SK-N-SH treated with all-trans-retinoic acid at 6 μM for 48 hours (cell line): Measurements from ENCODE around the gene NOXA1.

ENCODE experiments used
- ATAC-seq: fragments of 200-7000 bp; cut with Tn5 transposase; 3 replicates; pipeline ENCODE4 v1.9.1; 2020; ENCODE audit warnings: mild to moderate bottlenecking, moderate library complexity
- ARNTL ChIP-seq: fragments of 450-650 bp; formaldehyde crosslinking; IDR thresholded peaks from 2 replicates; pipeline ENCODE4 v1.5.0; 2020; ENCODE audit warnings: low read depth, mild to moderate bottlenecking, moderate library complexity, borderline replicate concordance
- CSDC2 ChIP-seq: fragments of 250-450 bp; sonication (Bioruptor Pico); IDR thresholded peaks from 2 replicates; pipeline ENCODE4 v1.5.0; 2020; ENCODE audit warnings: mild to moderate bottlenecking, moderate library complexity
- ESRRG ChIP-seq: fragments of 250-450 bp; sonication (Bioruptor Pico); IDR thresholded peaks from 2 replicates; pipeline ENCODE4 v1.6.1; 2021; ENCODE audit warnings: mild to moderate bottlenecking
- ISL1 ChIP-seq: fragments of 250-450 bp; sonication (Bioruptor Pico); IDR thresholded peaks from 2 replicates; pipeline ENCODE4 v2.1.2; 2022; ENCODE audit warnings: mild to moderate bottlenecking, moderate library complexity
- OSR1 ChIP-seq: fragments of 250-450 bp; sonication (Bioruptor Pico); IDR thresholded peaks from 2 replicates; pipeline ENCODE4 v1.8.0; 2022; ENCODE audit warnings: moderate library complexity, mild to moderate bottlenecking, inconsistent platforms
- PPARA ChIP-seq: fragments of 250-450 bp; sonication (Bioruptor Pico); IDR thresholded peaks from 2 replicates; pipeline ENCODE4 v1.5.0; 2020; ENCODE audit warnings: mild to moderate bottlenecking, borderline replicate concordance
- RARB ChIP-seq: fragments of 250-450 bp; sonication (Bioruptor Pico); IDR thresholded peaks from 2 replicates; pipeline ENCODE4 v1.8.0; 2021; ENCODE audit warnings: mild to moderate bottlenecking, moderate library complexity
- SNAI2 ChIP-seq: fragments of 250-450 bp; sonication (Bioruptor Pico); IDR thresholded peaks from 2 replicates; pipeline ENCODE4 v1.5.0; 2020; ENCODE audit warnings: mild to moderate bottlenecking, moderate library complexity
- TCF4 ChIP-seq: fragments of 250-450 bp; sonication (Bioruptor Pico); IDR thresholded peaks from 2 replicates; pipeline ENCODE4 v1.8.0; 2021; ENCODE audit warnings: mild to moderate bottlenecking, moderate library complexity, borderline replicate concordance
- TOX ChIP-seq: fragments of 250-450 bp; sonication (Bioruptor Pico); IDR thresholded peaks from 2 replicates; pipeline ENCODE4 v1.8.0; 2021; ENCODE audit warnings: mild to moderate bottlenecking, moderate library complexity, borderline replicate concordance
- ZC3H10 ChIP-seq: fragments of 250-450 bp; sonication (Bioruptor Pico); IDR thresholded peaks from 2 replicates; pipeline ENCODE4 v1.5.1; 2021; ENCODE audit warnings: mild to moderate bottlenecking, moderate library complexity
- ZFP3 ChIP-seq: fragments of 250-450 bp; sonication (Bioruptor Pico); IDR thresholded peaks from 2 replicates; pipeline ENCODE4 v1.5.0; 2020; ENCODE audit warnings: mild to moderate bottlenecking, moderate library complexity
- ZNF565 ChIP-seq: fragments of 450-650 bp; formaldehyde crosslinking; conservative IDR thresholded peaks from 2 replicates; pipeline ENCODE4 v1.5.0; 2020; ENCODE audit warnings: low read depth, mild to moderate bottlenecking, moderate library complexity
- ZNF70 ChIP-seq: fragments of 450-650 bp; formaldehyde crosslinking; IDR thresholded peaks from 2 replicates; pipeline ENCODE4 v1.5.0; 2020; ENCODE audit warnings: mild to moderate bottlenecking, moderate library complexity
- ZNF8 ChIP-seq: fragments of 450-650 bp; formaldehyde crosslinking; IDR thresholded peaks from 2 replicates; pipeline ENCODE4 v1.5.0; 2020; ENCODE audit warnings: mild to moderate bottlenecking, moderate library complexity
- TF ChIP-seq, protein P1 (sequence below): fragments of 250-450 bp; sonication (Bioruptor Pico); IDR thresholded peaks from 2 replicates; pipeline ENCODE4 v1.5.0; 2020; ENCODE audit warnings: mild to moderate bottlenecking, moderate library complexity
- TF ChIP-seq, protein P2 (sequence below): fragments of 250-450 bp; sonication (Bioruptor Pico); IDR thresholded peaks from 2 replicates; pipeline ENCODE4 v1.8.0; 2020; ENCODE audit warnings: mild to moderate bottlenecking, moderate library complexity, borderline replicate concordance
- TF ChIP-seq, protein P3 (sequence below): fragments of 250-450 bp; sonication (Bioruptor Pico); IDR thresholded peaks from 2 replicates; pipeline ENCODE4 v1.8.0; 2021; ENCODE audit warnings: low read depth, mild to moderate bottlenecking, moderate library complexity, borderline replicate concordance
- TF ChIP-seq, protein P4 (sequence below): fragments of 250-450 bp; sonication (Bioruptor Pico); IDR thresholded peaks from 2 replicates; pipeline ENCODE4 v1.5.1; 2020; ENCODE audit warnings: low read depth, mild to moderate bottlenecking, moderate library complexity

The NOXA1 gene

DNA sequence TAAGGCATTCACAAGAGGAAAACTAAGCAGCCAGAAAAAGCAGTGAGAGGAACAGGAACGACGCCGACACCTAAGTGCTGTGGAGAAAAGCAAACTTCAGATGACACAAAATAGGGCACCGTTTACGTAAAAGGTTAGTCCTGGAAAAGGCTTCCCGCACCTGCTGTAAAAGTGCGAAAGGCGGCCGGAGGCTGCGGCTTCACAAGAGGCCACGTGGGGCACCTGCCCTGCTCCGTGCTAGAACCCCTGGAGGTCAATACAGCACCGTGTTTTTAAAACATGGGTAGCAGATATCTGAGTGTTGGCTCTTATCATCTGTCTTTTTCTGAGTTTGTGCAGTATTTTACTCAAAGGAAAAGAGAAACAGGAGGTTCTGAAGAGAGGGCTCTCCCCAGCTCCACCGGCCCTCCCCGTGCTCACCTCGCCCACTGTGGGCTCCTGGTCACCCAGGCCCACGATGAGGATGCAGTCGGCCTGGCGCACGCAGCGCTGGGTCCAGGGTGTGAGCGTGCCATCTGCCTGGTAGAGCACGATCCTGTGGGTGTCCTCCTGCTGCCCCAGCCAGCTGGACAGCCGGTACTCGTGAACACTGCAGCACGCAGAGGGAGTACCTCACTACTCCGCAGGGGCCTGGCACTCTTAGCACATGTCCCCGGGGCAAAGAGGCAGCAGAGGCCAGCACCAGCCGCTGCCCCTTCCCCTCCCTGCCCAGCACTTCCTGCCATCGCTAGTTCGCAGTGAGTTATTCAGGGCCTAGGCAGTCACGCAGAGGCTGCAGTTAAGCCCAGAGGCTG, 56.9 kb downstream of the NOXA1 start:
- no peak; the same call in 2 of the 3 replicates for ATAC-seq
- TF ChIP-seq, protein P1, sequence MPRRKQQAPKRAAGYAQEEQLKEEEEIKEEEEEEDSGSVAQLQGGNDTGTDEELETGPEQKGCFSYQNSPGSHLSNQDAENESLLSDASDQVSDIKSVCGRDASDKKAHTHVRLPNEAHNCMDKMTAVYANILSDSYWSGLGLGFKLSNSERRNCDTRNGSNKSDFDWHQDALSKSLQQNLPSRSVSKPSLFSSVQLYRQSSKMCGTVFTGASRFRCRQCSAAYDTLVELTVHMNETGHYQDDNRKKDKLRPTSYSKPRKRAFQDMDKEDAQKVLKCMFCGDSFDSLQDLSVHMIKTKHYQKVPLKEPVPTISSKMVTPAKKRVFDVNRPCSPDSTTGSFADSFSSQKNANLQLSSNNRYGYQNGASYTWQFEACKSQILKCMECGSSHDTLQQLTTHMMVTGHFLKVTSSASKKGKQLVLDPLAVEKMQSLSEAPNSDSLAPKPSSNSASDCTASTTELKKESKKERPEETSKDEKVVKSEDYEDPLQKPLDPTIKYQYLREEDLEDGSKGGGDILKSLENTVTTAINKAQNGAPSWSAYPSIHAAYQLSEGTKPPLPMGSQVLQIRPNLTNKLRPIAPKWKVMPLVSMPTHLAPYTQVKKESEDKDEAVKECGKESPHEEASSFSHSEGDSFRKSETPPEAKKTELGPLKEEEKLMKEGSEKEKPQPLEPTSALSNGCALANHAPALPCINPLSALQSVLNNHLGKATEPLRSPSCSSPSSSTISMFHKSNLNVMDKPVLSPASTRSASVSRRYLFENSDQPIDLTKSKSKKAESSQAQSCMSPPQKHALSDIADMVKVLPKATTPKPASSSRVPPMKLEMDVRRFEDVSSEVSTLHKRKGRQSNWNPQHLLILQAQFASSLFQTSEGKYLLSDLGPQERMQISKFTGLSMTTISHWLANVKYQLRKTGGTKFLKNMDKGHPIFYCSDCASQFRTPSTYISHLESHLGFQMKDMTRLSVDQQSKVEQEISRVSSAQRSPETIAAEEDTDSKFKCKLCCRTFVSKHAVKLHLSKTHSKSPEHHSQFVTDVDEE (CRISPR knock-in tag): no peak
- no peak for TF ChIP-seq ISL1
- TF ChIP-seq ZC3H10 (CRISPR knock-in tag): no peak
- no peak for TF ChIP-seq PPARA (CRISPR knock-in tag)
- no peak for TF ChIP-seq RARB (CRISPR knock-in tag)
- TF ChIP-seq OSR1 (CRISPR knock-in tag): no peak
- TF ChIP-seq, protein P2, sequence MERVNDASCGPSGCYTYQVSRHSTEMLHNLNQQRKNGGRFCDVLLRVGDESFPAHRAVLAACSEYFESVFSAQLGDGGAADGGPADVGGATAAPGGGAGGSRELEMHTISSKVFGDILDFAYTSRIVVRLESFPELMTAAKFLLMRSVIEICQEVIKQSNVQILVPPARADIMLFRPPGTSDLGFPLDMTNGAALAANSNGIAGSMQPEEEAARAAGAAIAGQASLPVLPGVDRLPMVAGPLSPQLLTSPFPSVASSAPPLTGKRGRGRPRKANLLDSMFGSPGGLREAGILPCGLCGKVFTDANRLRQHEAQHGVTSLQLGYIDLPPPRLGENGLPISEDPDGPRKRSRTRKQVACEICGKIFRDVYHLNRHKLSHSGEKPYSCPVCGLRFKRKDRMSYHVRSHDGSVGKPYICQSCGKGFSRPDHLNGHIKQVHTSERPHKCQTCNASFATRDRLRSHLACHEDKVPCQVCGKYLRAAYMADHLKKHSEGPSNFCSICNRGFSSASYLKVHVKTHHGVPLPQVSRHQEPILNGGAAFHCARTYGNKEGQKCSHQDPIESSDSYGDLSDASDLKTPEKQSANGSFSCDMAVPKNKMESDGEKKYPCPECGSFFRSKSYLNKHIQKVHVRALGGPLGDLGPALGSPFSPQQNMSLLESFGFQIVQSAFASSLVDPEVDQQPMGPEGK: no peak
- TF ChIP-seq TCF4 (CRISPR knock-in tag): no peak
- TF ChIP-seq ESRRG: no peak
- TF ChIP-seq, protein P3, sequence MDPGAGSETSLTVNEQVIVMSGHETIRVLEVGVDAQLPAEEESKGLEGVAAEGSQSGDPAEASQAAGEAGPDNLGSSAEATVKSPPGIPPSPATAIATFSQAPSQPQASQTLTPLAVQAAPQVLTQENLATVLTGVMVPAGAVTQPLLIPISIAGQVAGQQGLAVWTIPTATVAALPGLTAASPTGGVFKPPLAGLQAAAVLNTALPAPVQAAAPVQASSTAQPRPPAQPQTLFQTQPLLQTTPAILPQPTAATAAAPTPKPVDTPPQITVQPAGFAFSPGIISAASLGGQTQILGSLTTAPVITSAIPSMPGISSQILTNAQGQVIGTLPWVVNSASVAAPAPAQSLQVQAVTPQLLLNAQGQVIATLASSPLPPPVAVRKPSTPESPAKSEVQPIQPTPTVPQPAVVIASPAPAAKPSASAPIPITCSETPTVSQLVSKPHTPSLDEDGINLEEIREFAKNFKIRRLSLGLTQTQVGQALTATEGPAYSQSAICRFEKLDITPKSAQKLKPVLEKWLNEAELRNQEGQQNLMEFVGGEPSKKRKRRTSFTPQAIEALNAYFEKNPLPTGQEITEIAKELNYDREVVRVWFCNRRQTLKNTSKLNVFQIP (CRISPR knock-in tag): no peak
- no peak for TF ChIP-seq TOX (CRISPR knock-in tag)
- no peak for TF ChIP-seq CSDC2
- no peak for TF ChIP-seq ZNF565
- no peak for TF ChIP-seq ZNF8 (CRISPR knock-in tag)

DNA sequence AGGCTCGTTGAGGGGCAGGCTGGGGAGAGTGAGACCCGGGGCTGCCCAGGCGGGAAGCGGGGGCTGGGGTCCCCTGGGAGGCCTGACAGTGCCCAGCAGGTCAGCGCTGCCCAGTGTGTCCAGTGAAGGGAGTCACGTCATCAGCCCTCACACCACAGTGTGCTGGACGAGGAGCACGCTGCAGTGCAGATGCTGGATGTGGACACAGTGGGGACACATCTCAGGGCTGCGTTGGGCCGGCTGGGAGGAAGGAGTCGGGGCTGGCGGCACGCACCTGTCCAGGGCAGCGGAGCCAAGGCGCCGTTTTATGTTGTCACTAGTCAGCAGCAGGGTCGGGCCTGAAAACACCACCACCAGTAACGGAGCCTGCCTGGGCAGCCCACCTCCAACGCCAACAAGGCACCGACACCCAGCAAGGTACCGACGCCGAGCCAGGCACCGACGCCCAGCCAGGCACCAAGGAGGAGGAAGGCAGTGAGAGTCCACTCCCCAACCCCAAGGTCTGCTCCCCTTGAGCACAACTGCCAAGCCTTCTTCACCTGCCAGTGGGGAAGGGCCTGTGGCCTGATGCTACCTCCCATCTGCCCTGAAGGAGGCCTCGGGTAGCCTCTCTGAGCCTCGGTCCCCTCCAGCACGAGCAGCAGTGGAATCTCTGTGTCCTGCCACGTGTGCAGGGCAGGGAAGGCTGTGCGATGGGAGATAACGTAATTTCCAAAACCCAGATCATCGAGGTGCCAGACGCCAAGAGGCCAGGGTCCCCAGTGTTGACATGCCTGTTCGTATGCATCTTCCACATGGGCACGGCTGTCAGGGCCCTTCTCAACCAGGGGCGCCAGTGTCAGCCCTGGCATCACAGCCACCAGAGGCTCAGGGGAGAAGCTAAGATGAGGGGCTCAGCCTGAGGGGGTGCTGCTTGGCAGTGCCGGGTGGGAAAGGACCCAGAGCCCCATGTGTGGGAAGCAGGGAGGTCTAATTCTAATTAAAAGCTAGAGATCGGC, 57.8 kb downstream of the NOXA1 start:
- ATAC-seq: no peak
- TF ChIP-seq CSDC2 (no peak), ZNF565 (no peak), ZFP3 (CRISPR knock-in tag) (no peak), OSR1 (CRISPR knock-in tag) (no peak), RARB (CRISPR knock-in tag) (no peak), SNAI2 (CRISPR knock-in tag) (no peak), ARNTL (no peak), TCF4 (CRISPR knock-in tag) (no peak), ZNF70 (CRISPR knock-in tag) (no peak)
- TF ChIP-seq, protein P2: no peak
- TF ChIP-seq, protein P3 (CRISPR knock-in tag): no peak
- TF ChIP-seq, protein P4, sequence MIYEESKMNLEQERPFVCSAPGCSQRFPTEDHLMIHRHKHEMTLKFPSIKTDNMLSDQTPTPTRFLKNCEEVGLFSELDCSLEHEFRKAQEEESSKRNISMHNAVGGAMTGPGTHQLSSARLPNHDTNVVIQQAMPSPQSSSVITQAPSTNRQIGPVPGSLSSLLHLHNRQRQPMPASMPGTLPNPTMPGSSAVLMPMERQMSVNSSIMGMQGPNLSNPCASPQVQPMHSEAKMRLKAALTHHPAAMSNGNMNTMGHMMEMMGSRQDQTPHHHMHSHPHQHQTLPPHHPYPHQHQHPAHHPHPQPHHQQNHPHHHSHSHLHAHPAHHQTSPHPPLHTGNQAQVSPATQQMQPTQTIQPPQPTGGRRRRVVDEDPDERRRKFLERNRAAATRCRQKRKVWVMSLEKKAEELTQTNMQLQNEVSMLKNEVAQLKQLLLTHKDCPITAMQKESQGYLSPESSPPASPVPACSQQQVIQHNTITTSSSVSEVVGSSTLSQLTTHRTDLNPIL (CRISPR knock-in tag): no peak
